Hindlimb muscle (tissue), 1 donor: ENCODE measurements around the gene FBXO11. TPM values are rescaled to one million over a fixed set of nuclear protein-coding genes. Genes with fewer than 3 reads are reported as not detected.
"Not testable (repeated sequence)": the region's sequence is repeated elsewhere in the genome, so short reads cannot be mapped to it uniquely, and the experiment has no call there.

ENCODE experiments used
- DNase-seq: peaks from one replicate; pipeline ENCODE4 v3.0.0-alpha.2; 2013
- polyA plus RNA-seq: library from polyadenylated mRNA; unstranded; fragments of 120-200 nt; gene quantifications from one replicate; pipeline ENCODE4 v1.2.1, GENCODE V29; 2013; ENCODE audit not compliant: insufficient read length

Gene FBXO11
- 46.0 TPM for polyA plus RNA-seq

- DNase-seq = peak; percentile 97
Measured at GRCh38 chr2:47906157-47907038, at the start of gene FBXO11. Gene FBXO11, minus strand, starts transcription at chr2:47906498. Its CDS starts 778 bp downstream, at chr2:47905720.

GRCh38 chr2:47950340-47951301, 44.3 kb upstream of the FBXO11 start:
- peak; percentile 42 for DNase-seq

- peak; percentile 14 for DNase-seq
Measured at GRCh38 chr2:47946593-47946992, 40.3 kb upstream of the FBXO11 start.

GRCh38 chr2:47945046-47945781, 38.9 kb upstream of the FBXO11 start:
- DNase-seq = no peak

- DNase-seq = no peak
Measured at GRCh38 chr2:47941936-47942335, 35.6 kb upstream of the FBXO11 start.

- DNase-seq = no peak
Measured at GRCh38 chr2:47937677-47938076, 31.4 kb upstream of the FBXO11 start.

- no peak for DNase-seq
Measured at GRCh38 chr2:47935071-47935470, 28.8 kb upstream of the FBXO11 start.

GRCh38 chr2:47918043-47918442, 11.7 kb upstream of the FBXO11 start:
- DNase-seq = no peak

GRCh38 chr2:47917276-47917961, 11.1 kb upstream of the FBXO11 start:
- DNase-seq = no peak

GRCh38 chr2:47916412-47916811, 10.1 kb upstream of the FBXO11 start:
- DNase-seq = no peak

- DNase-seq = not testable (repeated sequence)
Measured at GRCh38 chr2:47910662-47911061, 4.4 kb upstream of the FBXO11 start.

GRCh38 chr2:47908682-47909081, 2.4 kb upstream of the FBXO11 start:
- DNase-seq = no peak

GRCh38 chr2:47907039-47907781, 912 bp upstream of the FBXO11 start:
- DNase-seq = no peak

- no peak for DNase-seq
Measured at GRCh38 chr2:47905386-47906156, 727 bp downstream of the FBXO11 start.

GRCh38 chr2:47903781-47904490, 2.4 kb downstream of the FBXO11 start:
- no peak for DNase-seq

GRCh38 chr2:47901892-47902291, 4.4 kb downstream of the FBXO11 start:
- DNase-seq = not testable (repeated sequence)

GRCh38 chr2:47900857-47901256, 5.4 kb downstream of the FBXO11 start:
- no peak for DNase-seq

GRCh38 chr2:47899915-47900816, 6.1 kb downstream of the FBXO11 start:
- DNase-seq = no peak
